HG02678 (cell line): Measurements from ENCODE around the gene PNPLA7.

Experiments
- ATAC-seq: cut with Tn5 transposase; IDR thresholded peaks from one replicate; pipeline ENCODE4 v1.9.1; 2021; ENCODE audit warnings: mild to moderate bottlenecking, moderate library complexity; ENCODE audit not compliant: unreplicated experiment

The PNPLA7 gene

GRCh38 chr9:137462986-137463930 lies 86.9 kb downstream of the PNPLA7 start:
- no peak for ATAC-seq

DNA sequence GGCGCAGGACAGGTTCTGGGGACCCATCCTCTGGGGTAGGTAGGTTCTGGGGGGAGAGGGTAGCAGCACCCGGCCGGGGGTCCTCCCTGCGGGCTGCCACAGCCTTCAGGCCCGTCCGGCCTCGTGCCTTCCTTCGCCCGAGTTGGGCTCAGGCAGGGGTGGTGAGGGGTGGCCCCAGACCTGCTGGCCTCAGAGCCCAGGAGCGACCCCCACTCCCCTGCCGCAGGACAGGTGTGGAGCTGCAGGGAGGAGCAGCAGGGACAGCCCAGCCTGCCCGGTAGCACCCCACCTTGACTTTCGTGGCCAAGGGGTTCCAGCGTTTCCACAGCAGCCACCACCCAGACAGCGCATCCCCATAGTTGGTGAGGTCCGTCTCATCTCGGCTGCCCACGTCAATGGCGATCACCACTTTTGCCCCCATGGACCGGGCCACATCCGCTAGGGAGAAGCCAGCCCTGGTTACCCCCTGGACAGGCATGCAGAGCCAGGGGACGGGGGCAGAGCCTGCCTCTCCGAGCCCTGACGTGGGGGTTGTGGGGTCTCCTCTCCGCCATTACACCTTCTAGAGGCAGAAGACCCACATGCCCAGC lies 87.7 kb downstream of the PNPLA7 start:
- no peak for ATAC-seq

GRCh38 chr9:137461663-137462395 lies 88.4 kb downstream of the PNPLA7 start:
- ATAC-seq: peak; percentile 32

DNA sequence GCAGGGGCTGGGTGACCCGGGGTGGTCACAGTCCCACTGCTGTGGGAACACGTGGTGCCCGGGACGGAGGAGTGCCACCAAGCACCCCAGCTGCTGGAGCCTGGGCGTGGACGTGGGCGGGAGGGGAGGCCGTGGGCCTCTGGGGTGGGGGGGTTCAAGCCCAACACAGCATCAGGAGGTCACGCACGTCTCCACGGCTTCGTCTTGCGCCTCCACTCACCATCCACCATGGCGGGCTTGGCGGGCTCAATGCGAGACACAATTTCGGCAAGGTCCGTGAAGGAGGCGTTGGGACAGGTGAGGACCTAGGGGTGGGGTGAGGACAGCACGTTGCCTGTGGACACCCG lies 88.9 kb downstream of the PNPLA7 start:
- no peak for ATAC-seq

GRCh38 chr9:137460363-137461315 lies 89.6 kb downstream of the PNPLA7 start:
- ATAC-seq: no peak

- ATAC-seq: no peak
Observed at GRCh38 chr9:137459601-137460362, 90.4 kb downstream of the PNPLA7 start.

- ATAC-seq: peak; percentile 72
Observed at GRCh38 chr9:137459152-137459600, 91.0 kb downstream of the PNPLA7 start, which contains the start of gene NSMF. Gene NSMF, minus strand, starts transcription at chr9:137459334. Its CDS starts 232 bp downstream, at chr9:137459102.

DNA sequence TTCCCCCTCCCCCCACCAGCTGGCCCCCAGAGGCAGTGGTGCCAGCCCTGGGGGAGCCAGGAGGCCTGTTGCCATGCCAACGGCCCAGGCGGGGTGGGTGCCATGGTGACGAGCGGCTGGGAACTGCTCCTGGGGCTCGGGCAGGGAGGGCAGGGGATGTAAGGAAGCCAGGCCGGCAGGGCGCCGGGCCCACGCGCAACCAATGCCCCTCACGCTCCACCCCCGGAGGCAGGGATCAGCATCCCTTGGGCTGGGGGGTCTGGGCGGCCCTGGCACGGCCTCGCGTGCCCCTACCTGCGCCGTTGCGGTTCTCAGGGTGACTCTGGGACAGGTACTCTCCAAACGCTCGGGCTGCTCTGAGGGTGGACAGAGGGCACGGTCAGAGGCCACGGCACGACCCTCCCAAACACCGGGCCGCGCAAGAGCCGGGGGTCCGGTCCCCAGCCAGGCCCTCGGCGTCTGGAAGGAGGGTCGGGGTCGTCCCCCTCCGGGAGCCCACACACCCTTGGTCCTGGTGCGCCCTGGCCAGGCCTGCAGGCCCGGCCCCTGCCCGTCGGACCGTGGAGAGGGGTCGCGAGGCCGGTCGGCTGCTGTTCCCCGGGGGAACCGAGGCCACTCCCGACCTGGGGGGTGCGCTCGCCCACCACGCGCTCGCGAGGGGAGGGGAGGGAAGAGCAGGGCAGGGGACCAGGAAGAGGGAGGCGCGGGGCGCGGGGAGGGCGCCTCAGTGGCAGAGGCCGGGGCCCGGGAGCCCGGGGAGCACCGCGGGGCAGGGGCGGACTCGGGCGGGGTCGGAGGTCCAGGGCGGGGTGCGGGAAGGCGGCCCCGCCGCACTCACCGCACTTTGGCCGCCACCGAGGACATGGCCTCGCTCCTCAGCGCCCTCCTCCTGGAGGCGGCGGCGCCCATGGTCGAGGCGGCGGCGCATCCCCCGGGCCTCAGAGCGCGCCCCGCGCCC lies 91.7 kb downstream of the PNPLA7 start:
- peak; percentile 16 for ATAC-seq

DNA sequence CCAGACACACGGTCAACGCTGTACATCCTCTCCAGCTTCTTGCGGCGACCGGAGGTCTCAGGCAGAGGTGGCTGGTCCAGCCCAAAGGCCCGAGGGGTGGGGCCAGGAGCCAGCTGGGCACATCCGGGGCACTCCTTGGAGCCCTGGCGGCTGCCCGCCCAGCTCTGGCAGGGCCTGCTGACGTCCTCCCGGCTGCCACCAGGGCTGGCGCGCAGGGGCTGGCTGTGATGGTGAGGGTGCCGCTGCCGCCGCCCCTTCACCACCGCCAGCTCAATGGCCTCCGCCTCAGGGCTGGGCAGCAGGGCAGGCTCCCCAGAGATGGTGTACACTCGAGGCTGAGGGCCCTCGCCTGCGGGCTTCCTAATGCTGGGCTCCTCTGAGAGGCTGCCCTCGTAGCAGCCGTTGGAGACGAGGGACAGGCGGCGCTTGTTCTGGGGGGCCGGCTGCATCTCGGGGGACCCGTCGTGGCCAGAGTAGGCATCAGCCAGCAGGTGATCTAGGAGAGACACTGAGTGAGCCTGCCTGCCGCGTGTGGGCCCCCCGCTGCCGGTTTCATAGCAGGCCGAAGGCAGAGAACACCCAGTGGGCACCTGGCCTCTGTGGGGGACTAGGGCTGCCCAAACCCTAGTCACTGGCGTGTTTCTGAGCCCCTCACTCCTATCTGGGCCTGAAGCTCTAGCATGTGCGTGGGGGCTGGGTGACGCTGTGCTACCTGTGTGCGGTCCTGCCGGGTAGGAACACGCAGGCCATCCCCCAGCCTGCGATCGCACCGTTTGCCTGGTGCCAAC lies 92.6 kb downstream of the PNPLA7 start:
- no peak for ATAC-seq

DNA sequence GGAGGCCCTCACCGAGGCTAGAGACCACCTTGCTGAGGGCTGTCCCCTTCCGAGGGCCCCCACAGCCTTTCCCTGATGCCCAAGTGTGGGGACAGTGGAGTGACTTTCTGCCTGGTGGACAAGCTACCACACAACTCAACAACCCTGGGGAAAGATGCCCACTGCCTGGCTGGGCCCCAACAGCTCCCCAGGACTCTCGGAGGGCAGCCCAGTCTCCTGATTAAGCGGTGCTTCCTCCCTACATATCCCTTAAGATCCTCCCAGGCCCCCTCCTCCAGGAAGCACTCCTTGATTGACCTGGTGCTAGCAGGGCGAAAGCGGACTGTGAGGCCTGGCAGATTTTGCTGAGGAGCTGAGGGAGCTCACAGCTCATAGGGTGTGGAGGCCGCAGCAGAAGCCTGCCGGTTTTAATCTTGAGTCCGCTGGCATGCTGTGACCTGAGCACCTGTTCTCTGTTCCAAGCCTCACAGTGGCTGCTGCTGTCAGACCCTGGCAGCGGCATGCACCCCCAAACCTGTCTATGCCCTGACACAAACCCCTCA lies 93.3 kb downstream of the PNPLA7 start:
- no peak for ATAC-seq

GRCh38 chr9:137456061-137456863 lies 93.9 kb downstream of the PNPLA7 start:
- no peak for ATAC-seq

DNA sequence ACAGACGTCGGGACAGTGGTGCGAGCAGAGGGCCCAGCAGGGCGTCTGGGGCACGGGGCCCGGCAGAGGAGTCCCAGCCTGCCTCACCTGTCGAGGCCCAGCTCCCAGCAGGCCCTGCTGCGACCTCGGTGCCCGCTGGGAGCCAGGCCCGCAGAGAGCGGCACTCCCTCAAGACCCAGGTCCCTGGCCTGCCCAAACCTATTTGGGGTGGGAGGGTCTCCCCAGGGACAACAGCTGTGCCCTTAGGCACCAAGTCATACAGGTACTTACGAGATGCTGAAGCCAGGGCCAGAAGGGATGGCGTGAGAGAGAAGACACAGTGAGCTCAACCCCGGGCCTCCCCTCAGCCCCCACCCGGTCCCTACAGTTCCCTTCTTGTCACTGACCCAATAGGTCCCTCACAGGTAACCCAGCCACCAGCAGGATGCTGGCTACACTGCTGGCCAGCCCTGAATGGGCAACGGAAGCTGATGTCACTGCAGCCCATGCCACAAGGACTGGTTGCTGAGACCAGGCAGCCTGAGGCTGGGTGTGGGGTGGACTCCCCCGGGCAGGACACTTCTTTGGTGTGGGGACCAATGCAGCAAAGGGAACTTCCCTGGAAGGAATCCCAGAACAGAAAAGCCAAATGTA lies 94.7 kb downstream of the PNPLA7 start:
- no peak for ATAC-seq

- ATAC-seq: no peak
Observed at GRCh38 chr9:137454597-137455358, 95.4 kb downstream of the PNPLA7 start.

DNA sequence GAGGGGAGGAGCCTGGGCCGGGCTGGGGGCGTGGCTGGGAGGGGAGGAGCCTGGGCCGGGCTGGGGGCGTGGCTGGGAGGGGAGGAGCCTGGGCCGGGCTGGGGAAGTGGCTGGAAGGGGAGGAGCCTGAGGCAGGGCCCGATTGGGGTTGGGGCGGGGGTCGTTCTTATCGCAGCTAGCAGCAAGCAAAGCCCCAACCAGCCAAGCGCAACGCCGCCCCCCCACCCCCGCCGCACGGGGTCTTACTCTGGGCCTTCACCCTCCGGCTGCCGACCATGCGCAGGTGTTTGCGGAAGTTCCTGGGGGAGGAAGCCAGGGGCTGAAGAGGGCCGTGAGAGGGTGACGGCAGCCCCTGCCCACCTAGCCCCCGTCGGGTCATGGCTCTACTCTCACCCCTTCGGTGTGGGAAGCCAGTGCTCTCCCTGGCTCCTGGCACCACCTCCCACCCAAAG lies 96.0 kb downstream of the PNPLA7 start:
- no peak for ATAC-seq

GRCh38 chr9:137453643-137454081 lies 96.5 kb downstream of the PNPLA7 start:
- ATAC-seq: peak; percentile 68
